WERI-Rb-1 (cell line): ENCODE measurements around the gene LRRC17.

Experiments
- DNase-seq: peaks from one replicate; pipeline ENCODE4 v3.0.0-alpha.2; 2020
- H3K27ac ChIP-seq: fragments of 250-450 bp; sonication (Bioruptor Pico); 2 replicates; pipeline ENCODE4 v1.5.1; 2020; ENCODE audit warnings: mild to moderate bottlenecking, moderate library complexity
- H3K27me3 ChIP-seq: fragments of 250-450 bp; sonication (Bioruptor Pico); 2 replicates; pipeline ENCODE4 v1.5.1; 2021; ENCODE audit warnings: mild to moderate bottlenecking, low read depth, moderate library complexity; ENCODE audit not compliant: insufficient read depth, severe bottlenecking
- H3K36me3 ChIP-seq: fragments of 250-450 bp; sonication (Bioruptor Pico); 2 replicates; pipeline ENCODE4 v1.5.1; 2020; ENCODE audit warnings: mild to moderate bottlenecking, moderate library complexity
- H3K4me3 ChIP-seq: 2 replicates; pipeline ENCODE4 v1.5.1; 2011; ENCODE audit warnings: low read depth, mild to moderate bottlenecking, control low read depth, low read length
- H3K9me3 ChIP-seq: fragments of 250-450 bp; sonication (Bioruptor Pico); 2 replicates; pipeline ENCODE4 v1.5.1; 2021; ENCODE audit warnings: mild to moderate bottlenecking, moderate library complexity; ENCODE audit not compliant: severe bottlenecking
- CTCF ChIP-seq: IDR thresholded peaks from 2 replicates; pipeline ENCODE4 v1.5.1; 2011; ENCODE audit warnings: low read depth, mild to moderate bottlenecking, control low read depth, inconsistent platforms, low read length

LRRC17 gene

GRCh38 chr7:102992938-102993717 is 80.3 kb downstream of the LRRC17 start:
- DNase-seq: no peak
- Histone ChIP-seq H3K4me3 (no peak overlapping the region), H3K27me3 (no peaks in the 10 kb centered on the region), H3K36me3 (no peaks in the 10 kb centered on the region), H3K9me3 (no peaks in the 10 kb centered on the region), H3K27ac (no peak overlapping the region)
- no peak for TF ChIP-seq CTCF

DNA sequence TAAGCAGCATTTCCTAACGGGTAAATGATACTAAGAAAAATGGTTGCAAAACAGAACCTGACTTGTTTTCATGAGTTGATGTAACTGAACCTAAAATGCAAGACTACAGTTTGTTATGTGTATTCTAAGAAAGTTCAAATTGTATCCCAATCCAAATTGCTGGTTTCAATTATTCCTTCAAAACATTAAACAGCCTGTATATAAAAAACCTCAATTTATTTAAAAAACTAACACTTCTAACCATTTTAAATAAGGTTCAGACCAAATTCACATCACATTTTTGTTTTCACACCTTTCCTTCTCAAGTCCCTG is 80.9 kb downstream of the LRRC17 start:
- no peak overlapping the region for H3K27ac ChIP-seq
- DNase-seq: no peak
- H3K4me3 ChIP-seq: no peak overlapping the region
- H3K9me3 ChIP-seq: no peaks in the 10 kb centered on the region
- H3K36me3 ChIP-seq: no peaks in the 10 kb centered on the region
- TF ChIP-seq CTCF: no peak
- no peaks in the 10 kb centered on the region for H3K27me3 ChIP-seq

DNA sequence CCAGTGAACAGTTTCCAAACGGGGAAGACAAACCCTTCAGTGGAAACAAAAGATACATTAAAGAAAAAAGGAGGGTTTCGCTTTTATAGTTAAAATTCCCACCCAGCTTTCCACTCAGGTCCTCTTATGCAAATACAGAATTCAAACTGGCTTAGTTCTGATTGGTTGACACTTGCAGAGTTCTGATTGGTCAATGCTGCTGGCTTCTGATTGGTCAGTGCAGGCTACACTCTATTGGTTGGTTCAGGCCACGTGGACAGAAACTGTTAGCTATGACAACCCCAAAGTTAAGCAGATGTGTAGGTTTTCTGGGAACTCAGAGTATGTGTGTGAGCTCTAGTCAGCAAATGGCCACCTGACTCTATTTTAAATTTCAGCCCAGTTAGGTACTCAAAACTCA is 81.8 kb downstream of the LRRC17 start:
- no peaks in the 10 kb centered on the region for H3K9me3 ChIP-seq

More for the DNA sequence above, 81.8 kb downstream of the LRRC17 start:
- DNase-seq: no peak
- H3K4me3 ChIP-seq: no peak overlapping the region
- no peak overlapping the region for H3K27ac ChIP-seq
- no peaks in the 10 kb centered on the region for H3K36me3 ChIP-seq
- no peaks in the 10 kb centered on the region for H3K27me3 ChIP-seq
- TF ChIP-seq CTCF: no peak
